Keratinocyte (primary cell): Measurements from ENCODE around the gene ITPR2. TPM values are rescaled to one million over a fixed set of nuclear protein-coding genes. Genes with fewer than 3 reads are reported as not detected.

Experiments used
- DNase-seq: peaks from one replicate; pipeline ENCODE4 v3.0.0-alpha.2; 2011; ENCODE audit warnings: low read depth, missing footprints, low spot score
- FAIRE-seq: peaks from 2 replicates; lab custom pipeline; 2011; peaks lifted over from hg19 to GRCh38; lab: Jason Lieb, UNC
- H2AFZ ChIP-seq: 2 replicates; pipeline ENCODE4 v1.6.0; 2012; ENCODE audit warnings: low read length, control low read depth, inconsistent platforms; ENCODE audit not compliant: control insufficient read depth
- H3K27ac ChIP-seq: 2 replicates; pipeline ENCODE4 v1.5.1; 2011; ENCODE audit warnings: low read length; ENCODE audit not compliant: control insufficient read depth, insufficient read depth
- H3K27me3 ChIP-seq: 3 replicates; pipeline ENCODE4 v1.6.0; 2011; ENCODE audit warnings: low read length; ENCODE audit not compliant: control insufficient read depth, insufficient read depth; ENCODE audit errors: extremely low read depth
- H3K36me3 ChIP-seq, 2 experiments: 2 replicates in 1 of 2; 3 replicates in 1 of 2; pipeline ENCODE4 v1.5.1; 2011; ENCODE audit warnings: low read length in 2 of 2, mild to moderate bottlenecking in 1 of 2; ENCODE audit not compliant: control insufficient read depth in 2 of 2, insufficient read depth in 2 of 2; ENCODE audit errors: extremely low read depth in 1 of 2
- H3K4me1 ChIP-seq: 3 replicates; pipeline ENCODE4 v1.5.1; 2011; ENCODE audit warnings: low read length; ENCODE audit not compliant: control insufficient read depth, insufficient read depth; ENCODE audit errors: extremely low read depth
- H3K4me2 ChIP-seq: 3 replicates; pipeline ENCODE4 v1.6.0; 2011; ENCODE audit warnings: low read depth, low read length; ENCODE audit not compliant: control insufficient read depth, insufficient read depth; ENCODE audit errors: extremely low read depth
- H3K4me3 ChIP-seq, 3 experiments: fragments of 200-600 bp in 1 of 3; sonication (generic) in 1 of 3; 2 replicates in 2 of 3; 3 replicates in 1 of 3; pipeline ENCODE4 v1.5.1; 2011 to 2016; ENCODE audit warnings: low read length in 3 of 3, mild to moderate bottlenecking in 3 of 3, control low read depth in 2 of 3, inconsistent platforms in 1 of 3, low read depth in 1 of 3, mixed read lengths in 1 of 3, mixed run types in 1 of 3, moderate library complexity in 1 of 3; ENCODE audit not compliant: control insufficient read depth in 2 of 3, insufficient read depth in 2 of 3; ENCODE audit errors: extremely low read depth in 1 of 3
- H3K79me2 ChIP-seq: 2 replicates; pipeline ENCODE4 v1.6.0; 2012; ENCODE audit warnings: low read length; ENCODE audit not compliant: control insufficient read depth, insufficient read depth
- H3K9ac ChIP-seq: 3 replicates; pipeline ENCODE4 v1.6.0; 2011; ENCODE audit warnings: low read length; ENCODE audit not compliant: control insufficient read depth, insufficient read depth; ENCODE audit errors: extremely low read depth
- H3K9me1 ChIP-seq: 3 replicates; pipeline ENCODE4 v1.6.0; 2011; ENCODE audit warnings: low read length; ENCODE audit not compliant: control insufficient read depth, insufficient read depth; ENCODE audit errors: extremely low read depth
- H3K9me3 ChIP-seq: 2 replicates; pipeline ENCODE4 v1.5.1; 2012; ENCODE audit warnings: low read depth, low read length; ENCODE audit not compliant: control insufficient read depth
- H4K20me1 ChIP-seq: 3 replicates; pipeline ENCODE4 v1.6.0; 2011; ENCODE audit warnings: low read length; ENCODE audit not compliant: control insufficient read depth, insufficient read depth; ENCODE audit errors: extremely low read depth
- CTCF ChIP-seq, 3 experiments: IDR thresholded peaks in 1 of 3; conservative IDR thresholded peaks in 1 of 3; optimal IDR thresholded peaks in 1 of 3; 2 replicates in 2 of 3; 3 replicates in 1 of 3; pipeline versions ENCODE3 to v1.5.1; 2011; ENCODE audit warnings: low read length in 3 of 3, mild to moderate bottlenecking in 3 of 3, moderate library complexity in 2 of 3, control low read depth in 1 of 3, inconsistent platforms in 1 of 3; ENCODE audit not compliant: insufficient read depth in 2 of 3; ENCODE audit errors: extremely low read depth in 1 of 3
- EZH2 ChIP-seq: IDR thresholded peaks from one replicate; pipeline ENCODE4 v1.6.1; 2012; ENCODE audit warnings: inconsistent platforms, mild to moderate bottlenecking, low read length, moderate library complexity
- dilution Hi-C: fragments of 300-500 bp; cut with MboI; formaldehyde crosslinking; loops from one replicate; pipeline ENCODE4 v1.7.0; 2020; ENCODE audit warnings: low sequenced_read_pairs; ENCODE audit not compliant: extremely low pct_ligation_motif_present
- polyA plus RNA-seq, 5 experiments: library from polyadenylated mRNA; depleted of rRNA in 3 of 5; stranded (reverse) in 3 of 5; stranded (forward) in 1 of 5; unstranded in 1 of 5; fragments of >200 nt; gene quantifications; 1 replicate in 1 of 5; 2 replicates in 3 of 5; 3 replicates in 1 of 5; pipeline versions ENCODE4 v1.2.1 to v1.2.3, GENCODE V29; 2011 to 2012; ENCODE audit warnings: missing spikeins in 2 of 5, low read depth in 1 of 5, low replicate concordance in 1 of 5

The ITPR2 gene
- polyA plus RNA-seq, 1 donor (not counting 4 experiments of a cell fraction or from before 2014, with no cell fraction given): 7.6 TPM

GRCh38 chr12:26668847-26669246 is 164.1 kb downstream of the ITPR2 start:
- Histone ChIP-seq H3K27ac (no peak overlapping the region), H3K36me3 (peaks cover 0 to 2% of the 10 kb centered on the region in 2 experiments), H3K79me2 (no peaks in the 10 kb centered on the region), H3K4me1 (no peaks in the 10 kb centered on the region), H3K9ac (no peak overlapping the region), H3K27me3 (no peaks in the 10 kb centered on the region), H3K4me2 (no peak overlapping the region), H3K4me3 (no peak overlapping the region), H4K20me1 (no peaks in the 10 kb centered on the region), H3K9me3 (no peaks in the 10 kb centered on the region), H2AFZ (no peak overlapping the region), H3K9me1 (no peaks in the 10 kb centered on the region)
- no peak for FAIRE-seq
- DNase-seq: no peak
- dilution Hi-C loops: no loop called here
- TF ChIP-seq CTCF (optimal IDR thresholded peaks at IDR 0.05 in 1 of 3, IDR thresholded peaks at IDR 0.05 in 1 of 3, conservative IDR thresholded peaks at IDR 0.05 in 1 of 3; ENCODE audit: extremely low read depth in 1 of 3, insufficient read depth in 2 of 3, low read length in 3 of 3) (no peak), EZH2 (no peak)

- no peak for FAIRE-seq
- no peaks in the 10 kb centered on the region for H3K9me3 ChIP-seq
Measured at GRCh38 chr12:26668230-26668629, 164.8 kb downstream of the ITPR2 start.

More at GRCh38 chr12:26668230-26668629, 164.8 kb downstream of the ITPR2 start:
- no peak overlapping the region for H3K9ac ChIP-seq
- H2AFZ ChIP-seq: no peak overlapping the region
- no peak overlapping the region for H3K4me3 ChIP-seq
- DNase-seq: no peak
- H3K27ac ChIP-seq: no peak overlapping the region
- H3K9me1 ChIP-seq: no peaks in the 10 kb centered on the region
- H3K4me2 ChIP-seq: no peak overlapping the region
- H3K36me3 ChIP-seq: peaks cover 0 to 2% of the 10 kb centered on the region in 2 experiments
- dilution Hi-C loops: no loop called here
- no peaks in the 10 kb centered on the region for H3K4me1 ChIP-seq
- no peaks in the 10 kb centered on the region for H3K79me2 ChIP-seq
- TF ChIP-seq EZH2 (no peak), CTCF (optimal IDR thresholded peaks at IDR 0.05 in 1 of 3, IDR thresholded peaks at IDR 0.05 in 1 of 3, conservative IDR thresholded peaks at IDR 0.05 in 1 of 3; ENCODE audit: extremely low read depth in 1 of 3, insufficient read depth in 2 of 3, low read length in 3 of 3) (no peak)
- no peaks in the 10 kb centered on the region for H3K27me3 ChIP-seq
- H4K20me1 ChIP-seq: no peaks in the 10 kb centered on the region
